ENCODE measurements around the gene C1orf122. TPM values are rescaled to one million over a fixed set of nuclear protein-coding genes. Genes with fewer than 3 reads are reported as not detected.
A peak's percentile ranks its signal among the peaks of the same experiment; 100 is the strongest.

Gene C1orf122
- total and polyA plus RNA-seq, 2 of the 8 experiments (the other 6 are each of a cell fraction or from before 2014, with no cell fraction given) = 32.1 to 36.9 TPM

DNA sequence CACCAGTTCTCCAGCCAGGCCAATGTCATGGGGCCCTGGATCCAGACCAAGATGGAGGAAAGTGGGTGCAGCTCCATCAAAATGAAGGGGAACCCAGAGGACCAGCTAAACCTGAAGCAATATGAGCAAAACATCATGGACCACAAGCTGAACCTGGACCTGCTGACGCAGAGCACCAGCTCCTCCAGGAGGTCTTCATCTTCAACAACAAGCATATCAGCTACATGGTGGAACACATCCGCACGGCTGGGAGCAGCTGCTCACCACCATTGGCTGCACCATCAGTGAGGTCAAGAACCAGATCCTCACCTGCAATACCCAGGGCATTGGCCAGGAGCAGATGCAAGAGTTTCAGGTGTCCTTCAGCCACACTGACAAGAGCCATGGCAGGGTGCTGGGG is 28.9 kb upstream of the C1orf122 start:
- H4K91ac ChIP-seq (replicated peaks; ENCODE audit: insufficient read length, low read length) = no peak overlapping the region
- TF ChIP-seq, protein P1, sequence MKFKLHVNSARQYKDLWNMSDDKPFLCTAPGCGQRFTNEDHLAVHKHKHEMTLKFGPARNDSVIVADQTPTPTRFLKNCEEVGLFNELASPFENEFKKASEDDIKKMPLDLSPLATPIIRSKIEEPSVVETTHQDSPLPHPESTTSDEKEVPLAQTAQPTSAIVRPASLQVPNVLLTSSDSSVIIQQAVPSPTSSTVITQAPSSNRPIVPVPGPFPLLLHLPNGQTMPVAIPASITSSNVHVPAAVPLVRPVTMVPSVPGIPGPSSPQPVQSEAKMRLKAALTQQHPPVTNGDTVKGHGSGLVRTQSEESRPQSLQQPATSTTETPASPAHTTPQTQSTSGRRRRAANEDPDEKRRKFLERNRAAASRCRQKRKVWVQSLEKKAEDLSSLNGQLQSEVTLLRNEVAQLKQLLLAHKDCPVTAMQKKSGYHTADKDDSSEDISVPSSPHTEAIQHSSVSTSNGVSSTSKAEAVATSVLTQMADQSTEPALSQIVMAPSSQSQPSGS (IDR thresholded peaks at IDR 0.05; ENCODE audit: low read length) = no peak
- TF ChIP-seq CBX5 (IDR thresholded peaks at IDR 0.05; ENCODE audit: low read depth, low read length) (no peak), SIN3A (conservative IDR thresholded peaks at IDR 0.05 in 1 of 2, IDR thresholded peaks at IDR 0.05 in 1 of 2; ENCODE audit: low read depth in 1 of 2, low read length in 2 of 2) (no peak), CHD2 (IDR thresholded peaks at IDR 0.05; ENCODE audit: low read length) (no peak), TCF12 (IDR thresholded peaks at IDR 0.05; ENCODE audit: low read depth, low read length) (no peak), CBX8 (IDR thresholded peaks at IDR 0.05; ENCODE audit: borderline replicate concordance, low read depth, low read length) (no peak)
- no peak for FAIRE-seq

More for the DNA sequence above, 28.9 kb upstream of the C1orf122 start:
- Histone ChIP-seq H3K4ac (replicated peaks; ENCODE audit: insufficient read length, low read depth, low read length) (no peak overlapping the region), H2BK20ac (ENCODE audit: low read length) (no peak overlapping the region), H3K79me2 (ENCODE audit: control insufficient read depth in 1 of 2, insufficient read depth in 2 of 2, low read length in 2 of 2) (no peaks in the 10 kb centered on the region), H3K23ac (ENCODE audit: insufficient read length) (no peak overlapping the region), H3K27ac (ENCODE audit: low read depth, low read length) (no peak overlapping the region), H3K4me2 (ENCODE audit: insufficient read depth in 1 of 2, low read depth in 2 of 2, low read length in 2 of 2) (no peak overlapping the region), H4K20me1 (replicated peaks in 1 of 2; ENCODE audit: control insufficient read depth in 1 of 2, insufficient read depth in 2 of 2, low read length in 2 of 2) (no peaks in the 10 kb centered on the region), H3K9ac (replicated peaks in 1 of 4; ENCODE audit: extremely low read depth in 1 of 4, low read depth in 3 of 4, low read length in 3 of 4) (no peak overlapping the region), H3K56ac (replicated peaks; ENCODE audit: insufficient read length, low read depth, low read length) (no peak overlapping the region), H2BK12ac (ENCODE audit: low read depth, low read length) (no peak overlapping the region), H2BK120ac (replicated peaks; ENCODE audit: low read depth, low read length) (no peak overlapping the region), H4K5ac (ENCODE audit: insufficient read length, low read depth, low read length) (no peak overlapping the region), H2AK5ac (ENCODE audit: low read depth, low read length) (no peak overlapping the region), H3K23me2 (ENCODE audit: low read depth, low read length) (no peaks in the 10 kb centered on the region), H3K9me3 (ENCODE audit: insufficient read depth in 2 of 2, low read depth in 1 of 2, low read length in 1 of 2) (peaks cover 0 to 2% of the 10 kb centered on the region in 2 experiments; a peak in 1 of 4 replicates), H3K27me3 (replicated peaks in 1 of 4; ENCODE audit: control insufficient read depth in 3 of 4, extremely low read depth in 1 of 4, insufficient read depth in 3 of 4, low read length in 3 of 4) (no peaks in the 10 kb centered on the region; a peak in 1 of 7 replicates), H3K4me1 (replicated peaks in 1 of 4; ENCODE audit: control insufficient read depth in 3 of 4, insufficient read depth in 4 of 4, low read length in 3 of 4) (no peaks in the 10 kb centered on the region), H4K8ac (ENCODE audit: extremely low read depth, insufficient read depth, low read length) (peak overlapping the region; percentile 57; the same call in 1 of the 2 replicates), H3K18ac (ENCODE audit: extremely low read depth, low read length) (no peak overlapping the region), H2AFZ (ENCODE audit: low read length) (no peak overlapping the region), H2BK5ac (ENCODE audit: low read depth, low read length) (no peak overlapping the region), H3K36me3 (ENCODE audit: control insufficient read depth in 2 of 4, insufficient read depth in 4 of 4, low read length in 3 of 4) (no peaks in the 10 kb centered on the region), H3K14ac (ENCODE audit: insufficient read length) (no peak overlapping the region), H3K4me3 (ENCODE audit: extremely low read depth in 1 of 4, insufficient read depth in 2 of 4, low read depth in 3 of 4, low read length in 4 of 4) (no peak overlapping the region), H2BK15ac (ENCODE audit: low read length) (no peak overlapping the region), H3K79me1 (ENCODE audit: low read depth, low read length) (no peaks in the 10 kb centered on the region)
- ChIA-PET CTCF (ENCODE audit: partially characterized antibody) (interaction anchor here (0.6 kb wide), 1 partner anchor 189 kb away, joined by 3 read pairs; no protein-coding TSS in a partner anchor), POLR2A (ENCODE audit: partially characterized antibody) (no interaction called here)
- DNase-seq (ENCODE audit: low read depth in 1 of 2, low spot score in 2 of 2) = no peak
- 89% methylated on average over 3 of the region's 3 CpGs; no CpG with 5 or more reads in 1 of the 2 experiments for WGBS, 2 experiments (ENCODE audit: extremely low coverage in 1 of 2, insufficient coverage in 1 of 2, insufficient read length in 1 of 2, insufficient replicate concordance in 2 of 2, low coverage in 1 of 2, low lambda C conversion rate in 2 of 2, missing lambda C conversion rate in 1 of 2)
